Astrocyte of the spinal cord (primary cell): ENCODE results near the gene NCF4.

Experiments
- DNase-seq: peaks from one replicate; pipeline ENCODE4 v3.0.0; 2011; ENCODE audit warnings: low read depth, low spot score
- H3K4me3 ChIP-seq: 2 replicates; pipeline ENCODE4 v1.5.1; 2011; ENCODE audit warnings: low read depth, mild to moderate bottlenecking, low read length, moderate library complexity
- CTCF ChIP-seq: IDR thresholded peaks from 2 replicates; pipeline ENCODE4 v1.5.1; 2012; ENCODE audit warnings: low read depth, mild to moderate bottlenecking, low read length, inconsistent platforms
- in situ Hi-C: cut with HindIII; loops from 2 replicates; pipeline ENCODE4 v1.10.0; 2017; ENCODE audit warnings: low sequenced_read_pairs

The NCF4 gene

GRCh38 chr22:36835903-36836302, 24.9 kb upstream of the NCF4 start:
- no peak for DNase-seq
- TF ChIP-seq CTCF, result no peak
- in situ Hi-C loops, result no loop called here
- H3K4me3 ChIP-seq, result no peak overlapping the region

- no peak for TF ChIP-seq CTCF
- no peak for DNase-seq
- no peak overlapping the region for H3K4me3 ChIP-seq
- in situ Hi-C loops, result no loop called here
Observed at GRCh38 chr22:36838119-36839030, 22.4 kb upstream of the NCF4 start.

GRCh38 chr22:36839356-36840073, 21.3 kb upstream of the NCF4 start:
- no peak overlapping the region for H3K4me3 ChIP-seq
- DNase-seq, result no peak
- in situ Hi-C loops, result no loop called here
- TF ChIP-seq CTCF, result no peak

GRCh38 chr22:36840106-36840505, 20.7 kb upstream of the NCF4 start:
- no peak overlapping the region for H3K4me3 ChIP-seq
- no peak for TF ChIP-seq CTCF
- DNase-seq, result no peak
- in situ Hi-C loops, result no loop called here

- no peak for DNase-seq
- in situ Hi-C loops, result no loop called here
- no peak overlapping the region for H3K4me3 ChIP-seq
- TF ChIP-seq CTCF, result no peak
Observed at GRCh38 chr22:36846271-36846670, 14.5 kb upstream of the NCF4 start.

GRCh38 chr22:36846949-36847348, 13.9 kb upstream of the NCF4 start:
- no peak overlapping the region for H3K4me3 ChIP-seq
- no peak for DNase-seq
- no peak for TF ChIP-seq CTCF
- in situ Hi-C loops, result no loop called here
